Nephron progenitor cell (in vitro differentiated cells): ENCODE data around the gene NCBP3.

ENCODE experiments used
- DNase-seq: peaks from one replicate; pipeline ENCODE4 v3.0.0; 2021
- H3K27ac Mint-ChIP-seq: 2 replicates; pipeline ENCODE4 v1.8.0; 2021; ENCODE audit warnings: mild to moderate bottlenecking, moderate library complexity, mixed read lengths
- H3K27me3 Mint-ChIP-seq: 2 replicates; pipeline ENCODE4 v1.8.0; 2021; ENCODE audit warnings: mild to moderate bottlenecking, low read depth, mixed read lengths; ENCODE audit not compliant: poor library complexity
- H3K36me3 Mint-ChIP-seq: 2 replicates; pipeline ENCODE4 v1.8.0; 2021; ENCODE audit warnings: low read depth, mixed read lengths
- H3K4me1 Mint-ChIP-seq: 2 replicates; pipeline ENCODE4 v1.8.0; 2021; ENCODE audit warnings: mixed read lengths
- H3K4me3 Mint-ChIP-seq: 2 replicates; pipeline ENCODE4 v1.8.0; 2021; ENCODE audit warnings: mild to moderate bottlenecking, moderate library complexity, mixed read lengths
- H3K9me3 Mint-ChIP-seq: 2 replicates; pipeline ENCODE4 v1.8.0; 2021; ENCODE audit warnings: mild to moderate bottlenecking, moderate library complexity, mixed read lengths
- CTCF ChIP-seq: fragments of 200-600 bp; sonication (generic); IDR thresholded peaks from 2 replicates; pipeline ENCODE4 v1.5.0; 2021; ENCODE audit warnings: antibody characterized with exemption

NCBP3 gene

DNA sequence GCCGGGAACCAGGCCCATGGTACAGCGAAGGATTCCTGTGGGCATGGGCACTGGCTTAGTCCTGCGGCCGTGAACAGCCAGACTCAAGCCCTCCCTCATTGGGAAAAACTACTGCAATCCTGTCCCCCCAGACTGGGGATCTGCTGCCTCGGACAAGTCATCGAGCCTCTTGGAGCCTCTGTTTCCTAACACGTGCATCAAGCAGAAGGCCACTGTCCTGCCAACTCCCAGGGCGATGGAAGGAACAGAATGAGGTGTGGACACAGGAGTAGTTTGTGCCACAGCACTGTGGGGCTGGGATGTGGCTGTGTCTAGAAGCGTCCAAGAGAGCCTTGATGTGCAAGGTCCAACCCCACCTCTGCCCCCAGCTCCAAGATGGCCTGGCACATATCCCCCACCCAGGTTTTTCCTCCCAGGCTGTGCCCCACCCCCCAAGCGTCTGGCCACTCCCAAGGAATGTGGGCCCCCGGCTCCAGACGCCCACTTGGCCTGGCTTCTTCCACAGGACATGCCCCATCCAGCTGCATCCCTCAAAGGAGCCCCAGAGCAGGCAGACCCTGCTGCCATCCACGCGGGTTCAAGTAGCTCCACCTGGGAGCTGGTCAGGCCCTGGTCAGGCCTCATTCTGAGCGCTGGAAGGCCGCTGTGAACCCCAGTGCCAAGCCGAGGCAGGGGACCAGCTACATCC, 43.4 kb upstream of the NCBP3 start:
- Mint-ChIP-seq H3K27ac (no peak overlapping the region), H3K9me3 (no peaks in the 10 kb centered on the region), H3K4me3 (no peak overlapping the region), H3K4me1 (peaks cover 70% of the 10 kb centered on the region), H3K36me3 (no peaks in the 10 kb centered on the region), H3K27me3 (peaks cover 31% of the 10 kb centered on the region)
- no peak for DNase-seq
- TF ChIP-seq CTCF: no peak

GRCh38 chr17:3888343-3889171, 42.5 kb upstream of the NCBP3 start:
- peaks cover 29% of the 10 kb centered on the region for H3K27me3 Mint-ChIP-seq
- no peaks in the 10 kb centered on the region for H3K36me3 Mint-ChIP-seq
- peaks cover 61% of the 10 kb centered on the region for H3K4me1 Mint-ChIP-seq
- peak; percentile 71 for DNase-seq
- no peak overlapping the region for H3K27ac Mint-ChIP-seq
- no peaks in the 10 kb centered on the region for H3K9me3 Mint-ChIP-seq
- no peak for TF ChIP-seq CTCF
- no peak overlapping the region for H3K4me3 Mint-ChIP-seq

DNA sequence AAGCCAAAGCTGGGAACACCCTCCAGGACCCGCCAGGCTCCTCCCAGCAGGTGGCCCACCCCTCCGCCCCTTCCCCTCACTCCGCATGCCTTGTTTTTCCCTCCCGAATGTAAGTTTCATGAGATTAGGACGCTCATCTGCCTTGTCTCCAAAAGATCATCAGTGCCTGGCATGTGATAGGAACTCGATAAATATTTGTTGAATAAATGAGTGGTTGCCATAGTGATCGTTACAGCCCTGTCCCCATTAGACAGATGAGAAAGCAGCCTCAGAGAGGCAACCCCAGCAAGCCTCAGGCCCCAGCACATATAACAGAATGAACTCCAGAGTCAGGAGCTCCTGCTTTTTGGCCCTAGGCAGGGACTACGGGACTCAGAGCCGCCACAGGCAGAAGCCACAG, 41.8 kb upstream of the NCBP3 start:
- H3K27me3 Mint-ChIP-seq: peaks cover 27% of the 10 kb centered on the region
- H3K4me3 Mint-ChIP-seq: no peak overlapping the region
- H3K9me3 Mint-ChIP-seq: no peaks in the 10 kb centered on the region
- H3K36me3 Mint-ChIP-seq: no peaks in the 10 kb centered on the region
- no peak for DNase-seq
- no peak overlapping the region for H3K27ac Mint-ChIP-seq
- no peak for TF ChIP-seq CTCF
- peaks cover 58% of the 10 kb centered on the region for H3K4me1 Mint-ChIP-seq

- Mint-ChIP-seq H3K4me3 (no peak overlapping the region), H3K36me3 (no peaks in the 10 kb centered on the region), H3K4me1 (peaks cover 58% of the 10 kb centered on the region), H3K9me3 (no peaks in the 10 kb centered on the region), H3K27me3 (peaks cover 30% of the 10 kb centered on the region), H3K27ac (no peak overlapping the region)
- no peak for TF ChIP-seq CTCF
- no peak for DNase-seq
These were observed 41.3 kb upstream of the NCBP3 start for GRCh38 chr17:3887394-3887793.

DNA sequence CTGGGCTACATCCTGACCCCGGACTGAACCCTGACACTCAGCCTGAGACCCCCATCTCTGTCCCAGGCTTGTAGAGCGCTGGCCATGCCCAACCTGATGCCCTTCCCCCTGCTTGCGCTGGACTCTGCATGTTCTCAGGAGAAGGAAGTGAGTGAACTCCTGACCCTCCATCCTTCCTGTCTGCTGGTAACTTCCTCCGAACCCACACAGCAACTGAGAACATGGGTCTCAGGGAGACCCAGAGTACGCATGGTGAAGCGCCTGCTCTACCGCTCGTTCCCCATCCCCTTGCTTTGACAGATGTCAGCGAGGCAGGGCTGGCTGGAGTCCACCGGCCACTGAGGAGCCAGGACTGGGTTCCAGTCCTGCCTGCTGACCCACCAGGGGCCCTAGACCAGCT, 40.7 kb upstream of the NCBP3 start:
- peaks cover 26% of the 10 kb centered on the region for H3K27me3 Mint-ChIP-seq
- TF ChIP-seq CTCF: no peak
- no peaks in the 10 kb centered on the region for H3K9me3 Mint-ChIP-seq
- no peaks in the 10 kb centered on the region for H3K36me3 Mint-ChIP-seq
- H3K4me3 Mint-ChIP-seq: no peak overlapping the region
- no peak overlapping the region for H3K27ac Mint-ChIP-seq
- H3K4me1 Mint-ChIP-seq: peaks cover 55% of the 10 kb centered on the region
- no peak for DNase-seq
